Gastrocnemius medialis (tissue), 4 donors: Measurements from ENCODE around the gene MYO6. TPM values are rescaled to one million over a fixed set of nuclear protein-coding genes. Genes with fewer than 3 reads are reported as not detected.
"Not testable (repeated sequence)": the region's sequence is repeated elsewhere in the genome, so short reads cannot be mapped to it uniquely, and the experiment has no call there.

Experiments used
- ATAC-seq, 2 donors: fragments of 150-250 bp; one replicate each; pipeline ENCODE4 v1.9.1; 2016
- DNase-seq, 2 donors: peaks; one replicate each; pipeline ENCODE4 v3.0.0-alpha.2; 2019
- H3K27ac ChIP-seq, 4 donors: fragments of 200-600 bp; sonication (generic); 1 replicate in 1 of 4; 2 replicates in 3 of 4; pipeline ENCODE4 v1.5.1; 2016 to 2018; ENCODE audit warnings: mild to moderate bottlenecking in 2 of 4, moderate library complexity in 1 of 4
- H3K27me3 ChIP-seq, 3 donors: fragments of 200-600 bp; sonication (generic) in 2 of 3; 1 replicate in 1 of 3; 2 replicates in 2 of 3; pipeline versions ENCODE4 v1.5.1 to v1.6.0; 2016 to 2019; ENCODE audit warnings: mild to moderate bottlenecking in 1 of 3, moderate library complexity in 1 of 3
- H3K36me3 ChIP-seq, 2 donors: fragments of 200-600 bp; sonication (generic) in 1 of 2; one replicate each; pipeline ENCODE4 v1.5.1; 2017 to 2018
- H3K4me1 ChIP-seq, 2 donors: fragments of 200-600 bp; sonication (generic) in 1 of 2; one replicate each; pipeline ENCODE4 v1.5.1; 2016 to 2017; ENCODE audit warnings: mild to moderate bottlenecking in 2 of 2
- H3K4me3 ChIP-seq, 4 donors: fragments of 200-600 bp; sonication (generic) in 3 of 4; 1 replicate in 1 of 4; 2 replicates in 3 of 4; pipeline ENCODE4 v1.5.1; 2016 to 2019; ENCODE audit warnings: mild to moderate bottlenecking in 2 of 4
- H3K9me3 ChIP-seq, 3 donors: fragments of 200-600 bp; sonication (generic) in 2 of 3; 1 replicate in 1 of 3; 2 replicates in 2 of 3; pipeline ENCODE4 v1.5.1; 2016 to 2019
- POLR2A ChIP-seq, 2 donors: fragments of 450-650 bp; IDR thresholded peaks; one replicate each; pipeline ENCODE4 v1.6.1; 2017; ENCODE audit warnings: antibody characterized with exemption in 2 of 2, mild to moderate bottlenecking in 2 of 2, moderate library complexity in 2 of 2
- in situ Hi-C, 4 donors: fragments of 200-750 bp; cut with MboI; loops; one replicate each; pipeline versions ENCODE4 v1.15.0 to v1.8.0; 2017; ENCODE audit warnings: low sequenced_read_pairs in 4 of 4
- intact Hi-C: fragments of 100-400 bp; cut with DNase I; formaldehyde crosslinking; loops from one replicate; pipeline ENCODE4 v1.15.1; 2023; ENCODE audit warnings: low total_unique reads
- total RNA-seq, 4 donors: library from RNA; depleted of rRNA; stranded (reverse); fragments of >200 nt; gene quantifications; one replicate each; pipeline versions ENCODE4 v1.1.0 to v1.2.3, GENCODE V29; 2016
- TF ChIP-seq, protein P1 (sequence below), 5 experiments: fragments of 450-650 bp in 3 of 5; fragments of 200-600 bp in 2 of 5; sonication (generic) in 2 of 5; IDR thresholded peaks in 4 of 5; conservative IDR thresholded peaks in 1 of 5; 1 replicate in 4 of 5; 2 replicates in 1 of 5; pipeline ENCODE4 v1.5.1; 2016 to 2019; ENCODE audit warnings: antibody characterized with exemption in 5 of 5, mild to moderate bottlenecking in 3 of 5, moderate library complexity in 3 of 5

MYO6 gene
- total RNA-seq: 1 to 10 TPM; 1.6 to 7.9 (median 4.2) TPM

DNA sequence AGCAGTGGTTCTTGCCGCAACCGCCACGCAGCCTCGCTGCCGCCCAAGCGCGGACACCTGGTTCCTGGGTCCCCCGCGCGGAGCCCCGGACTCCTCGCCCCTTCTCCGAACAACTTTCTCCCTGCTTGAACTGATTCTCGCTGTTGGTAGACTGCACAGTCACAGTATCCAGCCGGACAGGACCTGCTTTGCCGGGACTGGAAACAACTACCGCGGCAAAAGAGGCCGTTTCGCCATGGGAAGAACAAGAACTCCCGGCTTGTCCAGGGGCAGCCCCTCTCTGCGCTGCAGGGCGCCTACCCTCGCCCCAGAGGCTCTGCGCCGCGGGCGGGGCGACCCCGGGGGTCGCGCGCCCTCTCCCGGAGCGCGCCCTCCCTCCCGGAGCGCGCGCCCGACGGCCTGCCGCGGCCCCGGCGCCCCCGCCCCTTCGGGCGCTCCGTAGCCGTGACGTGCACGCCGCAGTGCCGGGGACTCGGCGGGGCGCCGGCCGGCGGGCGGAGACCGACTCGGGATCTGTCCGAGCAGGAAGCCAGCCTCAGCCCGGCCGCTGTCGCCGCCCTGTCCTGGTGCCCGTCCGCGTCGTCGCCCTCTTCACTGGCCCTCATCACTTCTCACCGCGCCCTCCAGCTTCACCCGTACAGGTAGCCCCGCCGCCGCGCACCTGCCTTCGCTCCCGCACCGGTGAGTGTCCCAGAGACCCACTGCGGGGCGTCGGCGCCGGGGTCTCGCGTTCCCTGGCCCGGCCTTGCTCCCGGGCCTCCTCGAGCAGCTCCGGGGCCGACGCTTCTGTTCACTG, at the start of gene MYO6:
Gene MYO6, plus strand, starts transcription at position 497 of the 796 bp plus-strand sequence. CDS start 68,309 bp downstream, outside the sequence.
- Histone ChIP-seq H3K27ac (peak within 1 kb of the TSS; percentile 76 to 82 (median 82)), H3K9me3 (no peaks in the 10 kb centered on the region), H3K27me3 (no peaks in the 10 kb centered on the region), H3K4me1 (peaks cover 12 to 18% of the 10 kb centered on the region in 2 donors), H3K4me3 (peak within 1 kb of the TSS; percentile 72 to 96 (median 93)), H3K36me3 (no peaks in the 10 kb centered on the region)
- TF ChIP-seq, protein P1, sequence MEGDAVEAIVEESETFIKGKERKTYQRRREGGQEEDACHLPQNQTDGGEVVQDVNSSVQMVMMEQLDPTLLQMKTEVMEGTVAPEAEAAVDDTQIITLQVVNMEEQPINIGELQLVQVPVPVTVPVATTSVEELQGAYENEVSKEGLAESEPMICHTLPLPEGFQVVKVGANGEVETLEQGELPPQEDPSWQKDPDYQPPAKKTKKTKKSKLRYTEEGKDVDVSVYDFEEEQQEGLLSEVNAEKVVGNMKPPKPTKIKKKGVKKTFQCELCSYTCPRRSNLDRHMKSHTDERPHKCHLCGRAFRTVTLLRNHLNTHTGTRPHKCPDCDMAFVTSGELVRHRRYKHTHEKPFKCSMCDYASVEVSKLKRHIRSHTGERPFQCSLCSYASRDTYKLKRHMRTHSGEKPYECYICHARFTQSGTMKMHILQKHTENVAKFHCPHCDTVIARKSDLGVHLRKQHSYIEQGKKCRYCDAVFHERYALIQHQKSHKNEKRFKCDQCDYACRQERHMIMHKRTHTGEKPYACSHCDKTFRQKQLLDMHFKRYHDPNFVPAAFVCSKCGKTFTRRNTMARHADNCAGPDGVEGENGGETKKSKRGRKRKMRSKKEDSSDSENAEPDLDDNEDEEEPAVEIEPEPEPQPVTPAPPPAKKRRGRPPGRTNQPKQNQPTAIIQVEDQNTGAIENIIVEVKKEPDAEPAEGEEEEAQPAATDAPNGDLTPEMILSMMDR (IDR thresholded peaks at IDR 0.05 in 4 of 5, conservative IDR thresholded peaks at IDR 0.05 in 1 of 5): no peak
- peak; percentile 77 to 81 for TF ChIP-seq POLR2A (IDR thresholded peaks at IDR 0.05)
- in situ Hi-C loops (no loop called here), intact Hi-C loops (no loop called here)
- peak; percentile 32 to 52 for DNase-seq
- peak; percentile 92 to 93 for ATAC-seq

DNA sequence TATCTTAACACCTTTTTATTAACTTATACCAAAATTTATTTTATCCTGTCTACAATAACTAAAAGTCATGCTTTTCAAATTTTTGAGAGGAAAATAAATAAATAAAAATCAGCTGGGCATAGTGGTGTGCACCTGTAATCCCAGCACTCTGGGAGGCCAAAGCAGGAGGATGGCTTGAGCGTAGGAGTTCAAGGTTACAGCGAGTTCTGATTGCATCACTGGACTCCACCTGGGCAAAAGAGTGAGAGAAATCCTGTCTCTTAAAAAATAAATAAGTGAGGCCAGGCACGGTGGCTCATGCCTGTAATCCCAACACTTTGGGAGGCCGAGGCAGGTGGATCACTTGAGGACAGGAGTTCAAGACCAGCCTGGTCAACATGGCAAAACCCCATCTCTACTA, 40.7 kb upstream of the MYO6 start:
- H3K27me3 ChIP-seq, intact Hi-C loops, H3K4me1 ChIP-seq, H3K27ac ChIP-seq, H3K4me3 ChIP-seq, ATAC-seq, DNase-seq, in situ Hi-C loops, H3K9me3 ChIP-seq: not testable (repeated sequence)
- peaks cover 0 to 61% of the 10 kb centered on the region in 2 donors for H3K36me3 ChIP-seq

- H3K4me3 ChIP-seq: no peak overlapping the region
- no peaks in the 10 kb centered on the region for H3K9me3 ChIP-seq
- in situ Hi-C loops (no loop called here), intact Hi-C loops (no loop called here)
- H3K27me3 ChIP-seq: no peaks in the 10 kb centered on the region
- H3K27ac ChIP-seq: no peak overlapping the region
- H3K36me3 ChIP-seq: peaks cover 0 to 72% of the 10 kb centered on the region in 2 donors
- ATAC-seq: no peak
- no peak for DNase-seq
- no peaks in the 10 kb centered on the region for H3K4me1 ChIP-seq
- TF ChIP-seq POLR2A (IDR thresholded peaks at IDR 0.05): no peak
- TF ChIP-seq, protein P1 (IDR thresholded peaks at IDR 0.05 in 4 of 5, conservative IDR thresholded peaks at IDR 0.05 in 1 of 5): no peak
These were observed 37.9 kb upstream of the MYO6 start for GRCh38 chr6:75711173-75711572.

DNA sequence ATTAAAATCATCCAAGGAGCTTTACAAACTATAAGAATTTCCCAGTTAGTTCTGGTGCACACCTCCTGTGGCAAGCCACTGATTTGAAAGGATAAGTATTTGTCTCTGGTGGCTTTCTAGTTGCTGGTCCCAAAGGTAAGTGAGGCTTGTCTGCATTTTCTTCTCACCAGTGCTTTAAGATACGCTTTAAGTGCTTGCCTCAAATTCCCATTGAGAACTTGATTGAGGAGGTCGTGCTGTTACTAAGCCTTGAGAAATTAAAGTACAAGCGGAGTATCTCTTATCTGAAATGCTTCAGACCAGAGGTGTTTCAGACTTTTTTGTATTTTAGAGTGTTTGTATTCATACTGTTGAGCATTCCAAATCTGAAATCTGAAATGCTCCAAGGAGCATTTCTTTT, 29.9 kb upstream of the MYO6 start:
- H3K9me3 ChIP-seq: no peaks in the 10 kb centered on the region
- ATAC-seq (no peak), DNase-seq (no peak)
- in situ Hi-C loops (no loop called here), intact Hi-C loops (no loop called here)
- TF ChIP-seq, protein P1 (IDR thresholded peaks at IDR 0.05 in 4 of 5, conservative IDR thresholded peaks at IDR 0.05 in 1 of 5): no peak
- no peak for TF ChIP-seq POLR2A (IDR thresholded peaks at IDR 0.05)
- H3K36me3 ChIP-seq: peaks cover 0 to 33% of the 10 kb centered on the region in 2 donors
- no peaks in the 10 kb centered on the region for H3K4me1 ChIP-seq
- H3K27ac ChIP-seq: no peak overlapping the region
- H3K27me3 ChIP-seq: no peaks in the 10 kb centered on the region
- no peak overlapping the region for H3K4me3 ChIP-seq

DNA sequence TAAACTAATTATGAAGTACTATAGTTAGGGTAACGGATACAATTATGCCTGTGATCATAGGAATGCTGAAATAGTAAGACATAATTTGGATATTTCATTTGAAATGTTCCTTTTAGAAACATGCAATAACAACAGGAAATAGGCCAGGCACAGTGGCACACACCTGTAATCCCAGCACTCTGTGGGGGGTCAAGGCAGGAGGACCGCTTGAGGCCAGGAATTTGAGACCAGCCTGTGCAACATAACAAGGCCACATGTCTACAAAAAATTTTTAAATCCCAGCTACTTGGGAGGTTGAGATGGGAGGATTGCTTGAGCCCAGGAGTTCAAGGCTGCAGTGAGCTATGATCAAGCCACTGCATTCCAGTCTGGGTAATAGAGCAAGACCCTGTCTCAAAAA, 25.7 kb upstream of the MYO6 start:
- ATAC-seq (no peak), DNase-seq (no peak)
- no peak overlapping the region for H3K4me3 ChIP-seq
- H3K36me3 ChIP-seq: no peaks in the 10 kb centered on the region
- no peaks in the 10 kb centered on the region for H3K4me1 ChIP-seq
- in situ Hi-C loops: no loop called here
- intact Hi-C loops: no loop called here
- no peak overlapping the region for H3K27ac ChIP-seq
- no peak for TF ChIP-seq POLR2A (IDR thresholded peaks at IDR 0.05)
- TF ChIP-seq, protein P1 (IDR thresholded peaks at IDR 0.05 in 4 of 5, conservative IDR thresholded peaks at IDR 0.05 in 1 of 5): no peak
- H3K27me3 ChIP-seq: no peaks in the 10 kb centered on the region
- H3K9me3 ChIP-seq: no peaks in the 10 kb centered on the region
